ENCODE data around the gene KCNK4. TPM values are rescaled to one million over a fixed set of nuclear protein-coding genes. Genes with fewer than 3 reads are reported as not detected.

KCNK4 gene
- total and polyA plus RNA-seq, 8 donors = 0.11 to 0.14 TPM; not detected in 6

GRCh38 chr11:64268893-64269539 lies 22.1 kb upstream of the KCNK4 start:
- Histone ChIP-seq H3K27me3 (no peaks in the 10 kb centered on the region), H3K36me3 (peaks cover 0 to 34% of the 10 kb centered on the region in 2 donors), H3K4me1 (peaks cover 13 to 44% of the 10 kb centered on the region in 2 donors), H3K4me3 (peak overlapping the region; percentile 71 to 81), H3K27ac (peak overlapping the region; percentile 97 to 100), H3K9me3 (no peaks in the 10 kb centered on the region)
- TF ChIP-seq CTCF (IDR thresholded peaks at IDR 0.05) = no peak
- ATAC-seq = peak; percentile 14
- peak in 3 of 4 donors; percentile 30 to 90 (median 79) for DNase-seq
- intact Hi-C loops (cut with DNase I) = no loop called here

DNA sequence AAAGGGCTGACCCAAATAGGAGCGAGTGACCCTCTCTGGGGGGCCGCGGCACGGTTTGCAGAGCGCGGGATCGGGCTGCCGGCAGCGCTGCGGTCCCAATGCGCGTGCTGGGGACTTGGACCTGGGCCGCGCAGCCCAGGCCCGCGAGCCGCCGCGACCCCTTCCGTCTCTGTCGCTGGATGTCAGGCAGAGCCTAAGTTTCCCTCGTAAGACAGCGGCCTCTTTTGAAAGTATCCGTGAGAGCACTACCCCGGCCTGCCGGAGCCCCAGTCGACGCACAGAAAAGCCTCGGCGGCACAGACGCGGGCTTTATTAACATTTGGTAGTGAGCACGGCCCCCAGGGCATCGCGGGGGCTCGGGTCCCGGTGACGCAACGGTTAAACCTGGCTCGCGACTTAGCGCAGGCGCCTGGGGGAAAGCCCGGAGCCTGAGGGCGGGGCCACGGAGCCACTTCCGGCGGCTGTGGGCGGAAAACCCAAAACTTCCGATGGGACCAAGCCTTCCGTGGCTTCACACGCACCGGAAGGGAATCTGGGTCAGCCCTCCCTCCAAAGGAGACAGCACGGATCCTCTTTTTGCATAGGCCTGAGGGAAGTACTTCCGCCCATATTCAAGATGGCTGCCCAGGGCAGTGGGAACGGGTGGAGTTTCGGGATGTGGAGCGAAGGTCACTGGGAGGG lies 21.4 kb upstream of the KCNK4 start:
- Histone ChIP-seq H3K4me1 (peaks cover 13 to 44% of the 10 kb centered on the region in 2 donors), H3K9me3 (no peaks in the 10 kb centered on the region), H3K27me3 (no peaks in the 10 kb centered on the region), H3K27ac (peak overlapping the region; percentile 97 to 100), H3K4me3 (peak overlapping the region; percentile 71 to 81), H3K36me3 (peaks cover 0 to 27% of the 10 kb centered on the region in 2 donors)
- intact Hi-C loops (cut with DNase I) = no loop called here
- TF ChIP-seq CTCF (IDR thresholded peaks at IDR 0.05) = no peak
- DNase-seq (peak; percentile 98 to 100 (median 98)), ATAC-seq (peak; percentile 84)

DNA sequence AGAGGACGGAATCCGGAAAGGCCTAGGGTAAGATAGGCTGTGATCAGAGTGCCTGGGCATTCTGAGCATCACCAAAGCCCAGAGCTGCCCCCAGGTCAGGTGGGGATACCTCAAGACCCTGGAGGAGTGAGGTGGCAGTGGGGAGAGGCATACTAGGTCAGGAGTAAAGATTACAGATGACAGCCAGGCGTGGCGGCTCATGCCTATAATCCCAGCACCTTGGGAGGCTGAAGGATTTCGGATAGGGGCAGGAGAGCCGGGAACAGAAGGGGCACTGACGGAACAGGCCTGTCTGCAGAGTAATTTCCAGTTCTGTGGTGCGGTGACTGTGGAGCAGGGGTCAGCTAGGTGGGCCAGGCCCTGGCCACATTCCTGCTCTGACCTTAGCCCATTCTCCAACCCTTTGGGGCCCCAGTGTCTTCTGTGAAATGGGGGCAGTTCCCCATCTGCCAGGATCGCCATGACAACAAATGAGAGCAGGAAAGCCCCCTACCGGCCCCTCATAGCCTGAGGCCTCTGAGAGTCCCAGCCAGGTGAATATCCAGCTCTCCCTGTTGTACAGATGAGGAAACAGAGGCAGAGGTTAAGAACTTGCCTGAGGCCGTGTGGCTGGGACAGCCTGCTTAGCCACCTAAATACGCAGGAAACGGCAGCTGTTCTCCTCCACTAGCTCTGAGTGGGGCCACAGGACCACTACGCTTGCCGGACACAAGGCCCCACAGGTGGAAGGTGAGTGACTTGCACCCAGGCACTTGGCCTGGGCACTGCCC lies 15.9 kb upstream of the KCNK4 start:
- ATAC-seq (no peak), DNase-seq (no peak)
- no peak for TF ChIP-seq CTCF (IDR thresholded peaks at IDR 0.05)
- Histone ChIP-seq H3K9me3 (no peaks in the 10 kb centered on the region), H3K36me3 (peaks cover 0 to 42% of the 10 kb centered on the region in 2 donors), H3K27me3 (no peaks in the 10 kb centered on the region), H3K4me3 (no peak overlapping the region), H3K27ac (no peak overlapping the region), H3K4me1 (peaks cover 5 to 19% of the 10 kb centered on the region in 2 donors)
- intact Hi-C loops (cut with DNase I) = no loop called here

GRCh38 chr11:64275841-64276240 lies 15.3 kb upstream of the KCNK4 start:
- Histone ChIP-seq H3K4me1 (peaks cover 5 to 19% of the 10 kb centered on the region in 2 donors), H3K9me3 (no peaks in the 10 kb centered on the region), H3K4me3 (no peak overlapping the region), H3K36me3 (peaks cover 0 to 42% of the 10 kb centered on the region in 2 donors), H3K27me3 (no peaks in the 10 kb centered on the region), H3K27ac (no peak overlapping the region)
- no peak for DNase-seq
- ATAC-seq = no peak
- no peak for TF ChIP-seq CTCF (IDR thresholded peaks at IDR 0.05)
- intact Hi-C loops (cut with DNase I) = no loop called here
